ENCODE measurements around the gene ARHGEF7.

ARHGEF7 gene

DNA sequence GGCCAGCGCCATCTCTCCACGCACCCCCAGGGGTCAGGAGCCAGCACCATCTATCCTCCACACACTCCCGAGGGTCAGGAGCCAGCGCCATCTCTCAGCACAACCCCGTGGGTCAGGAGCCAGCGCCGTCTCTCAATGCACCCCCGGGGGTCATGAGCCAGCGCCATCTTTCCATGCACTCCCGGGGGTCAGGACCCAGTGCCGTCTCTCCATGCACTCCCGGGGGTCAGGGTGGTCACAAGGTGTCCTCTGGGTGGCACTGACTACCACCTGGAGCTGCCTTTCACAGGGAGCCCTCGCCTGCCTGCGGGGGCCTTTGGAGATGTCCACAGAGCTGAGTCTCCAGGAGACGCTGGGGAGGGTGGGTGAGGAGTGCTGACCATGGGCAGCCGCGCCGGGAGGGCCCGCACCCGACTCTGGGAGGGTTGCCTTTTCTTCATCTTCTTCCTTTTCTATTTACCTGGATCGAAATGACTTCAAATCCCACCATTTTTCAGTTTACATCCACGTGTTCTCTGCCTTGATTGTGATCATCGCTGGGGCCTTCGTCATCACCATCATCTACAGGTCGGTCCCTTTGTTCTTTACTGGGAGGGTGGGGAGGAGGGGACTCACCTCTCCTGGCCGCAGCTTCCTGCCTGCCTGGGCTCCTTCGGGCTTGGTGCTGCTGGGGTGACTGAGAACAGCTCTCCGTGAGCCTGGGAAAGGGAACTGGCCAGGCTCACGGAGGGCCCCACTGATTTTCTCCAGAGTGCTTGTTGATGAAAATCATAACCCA lies 224.4 kb downstream of the ARHGEF7 start:
- no peak for DNase-seq (ENCODE audit: low read depth in 4 of 4, low spot score in 1 of 4)

DNA sequence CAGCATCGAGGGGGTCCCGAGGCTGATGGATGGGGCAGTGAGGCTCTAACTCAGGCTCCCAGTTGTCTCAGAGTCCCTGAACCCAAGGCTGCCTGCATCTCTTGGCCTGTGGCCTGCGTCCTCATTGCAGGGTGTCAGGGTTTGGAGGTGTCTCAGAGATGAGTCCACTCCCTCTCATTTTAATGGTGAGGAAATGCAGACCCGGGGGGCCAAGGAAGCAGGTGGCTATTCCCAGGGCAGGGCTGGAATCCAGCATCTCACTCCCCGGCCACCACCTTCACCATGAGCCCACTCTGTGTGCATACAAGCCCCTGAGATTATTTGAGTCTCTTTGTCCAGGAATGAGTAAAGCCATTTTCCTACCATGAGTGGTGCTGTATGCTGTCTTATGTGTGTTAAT lies 226.8 kb downstream of the ARHGEF7 start:
- DNase-seq (ENCODE audit: low read depth in 4 of 4, low spot score in 1 of 4), result no peak

DNA sequence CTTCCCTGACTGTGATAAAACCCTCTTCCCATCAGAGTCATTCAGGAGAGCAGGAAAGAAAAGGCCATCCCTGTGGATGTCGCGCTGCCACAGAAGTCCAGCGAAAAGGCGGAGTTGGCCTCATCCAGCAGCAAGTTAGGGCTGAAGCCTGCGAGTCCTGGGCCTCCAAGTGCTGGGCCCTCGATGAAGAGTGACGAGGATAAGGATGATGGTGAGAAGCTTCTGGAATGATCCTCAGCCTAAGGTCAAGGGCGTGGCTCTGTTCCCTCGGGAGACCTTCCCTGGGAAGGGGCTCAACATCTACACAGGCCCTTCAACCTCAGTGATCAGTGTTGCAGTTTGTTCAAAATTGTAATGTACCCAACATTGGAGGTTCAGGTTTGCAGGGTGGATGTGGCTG lies 227.6 kb downstream of the ARHGEF7 start:
- no peak for DNase-seq (ENCODE audit: low read depth in 4 of 4, low spot score in 1 of 4)

GRCh38 chr13:111343186-111343805 lies 228.2 kb downstream of the ARHGEF7 start:
- no peak for DNase-seq (ENCODE audit: low read depth in 4 of 4, low spot score in 1 of 4)

GRCh38 chr13:111344471-111345191 lies 229.5 kb downstream of the ARHGEF7 start:
- no peak for DNase-seq (ENCODE audit: low read depth in 4 of 4, low spot score in 1 of 4)

DNA sequence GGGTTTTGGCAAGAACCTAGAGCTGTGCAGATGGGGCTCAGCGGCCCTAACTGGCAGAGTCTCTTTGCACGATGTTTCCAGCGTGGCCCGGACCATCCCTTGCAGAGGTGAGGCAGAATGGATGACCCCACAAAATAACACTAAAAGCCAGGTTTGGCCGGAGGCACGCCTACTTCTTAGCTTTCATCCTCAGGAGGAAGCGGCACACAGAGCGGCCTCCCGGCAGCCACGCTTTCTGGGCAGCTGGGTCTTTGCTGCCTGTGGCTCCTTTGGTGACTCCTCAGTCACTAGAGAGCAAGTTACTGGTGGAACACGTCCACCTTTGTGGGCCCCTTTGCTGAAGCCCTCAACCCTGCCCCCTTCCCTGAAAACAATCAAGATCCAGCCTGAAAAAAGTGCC lies 230.6 kb downstream of the ARHGEF7 start:
- no peak for DNase-seq (ENCODE audit: low read depth in 4 of 4, low spot score in 1 of 4)

DNA sequence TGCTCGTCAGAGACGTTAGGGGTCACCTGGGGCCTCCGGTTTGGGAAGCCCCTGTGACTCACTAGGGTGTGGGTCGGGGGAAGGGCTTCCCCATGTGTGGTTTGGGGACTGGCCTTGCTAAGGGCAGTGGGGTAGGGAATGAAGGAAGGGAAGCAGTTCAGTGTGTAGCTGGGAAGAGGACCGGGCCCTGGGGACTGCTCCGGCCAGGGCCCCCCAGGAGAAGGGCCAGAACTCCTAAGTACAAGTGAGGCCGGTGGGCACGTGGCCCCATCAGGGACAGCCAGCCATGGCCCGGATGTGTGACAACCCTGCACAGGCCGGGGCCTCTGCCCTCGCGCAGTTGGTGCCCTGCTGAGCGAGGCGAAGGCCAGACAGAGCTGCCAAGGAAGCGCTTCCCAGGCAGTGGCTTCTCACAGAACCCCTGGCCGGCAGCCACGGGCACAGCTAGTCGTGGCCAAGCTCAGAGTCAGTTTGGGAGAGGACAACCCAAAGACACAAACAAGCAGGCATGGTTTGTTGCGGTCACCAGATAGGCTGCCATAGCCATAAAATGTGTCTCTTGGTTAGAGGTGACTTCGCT lies 231.1 kb downstream of the ARHGEF7 start:
- DNase-seq (ENCODE audit: low read depth in 4 of 4, low spot score in 1 of 4), result no peak

DNA sequence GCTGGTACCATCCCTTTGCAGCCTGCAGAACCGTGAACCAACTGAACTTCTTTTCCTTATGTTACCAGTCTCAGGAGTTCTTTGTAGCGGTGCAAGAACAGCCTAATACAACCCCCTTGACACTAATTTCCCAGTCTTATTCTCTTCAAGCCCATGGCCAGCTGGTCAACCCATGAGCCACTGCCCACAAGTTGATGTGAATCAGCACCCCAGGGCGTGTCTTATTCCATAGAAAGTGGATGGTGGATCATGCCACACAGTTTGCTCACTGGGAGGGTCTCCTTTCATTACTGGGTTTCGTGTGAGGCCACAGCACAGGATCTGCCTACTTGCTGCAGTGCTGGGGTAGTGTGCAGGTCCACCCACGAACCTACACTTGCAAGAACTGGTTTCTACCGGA lies 232.3 kb downstream of the ARHGEF7 start:
- DNase-seq (ENCODE audit: low read depth in 4 of 4, low spot score in 1 of 4), result no peak

- no peak for DNase-seq (ENCODE audit: low read depth in 4 of 4, low spot score in 1 of 4)
These were observed 238.4 kb downstream of the ARHGEF7 start for GRCh38 chr13:111353508-111353907.

- DNase-seq (ENCODE audit: low read depth in 4 of 4, low spot score in 1 of 4), result no peak
These were observed 239.7 kb downstream of the ARHGEF7 start for GRCh38 chr13:111354789-111355188.
